COLO668 (cell line): ENCODE results near the gene BABAM2.

Source experiments
- DNase-seq: peaks from one replicate; lab custom pipeline; 2025; ENCODE audit not compliant: unreplicated experiment; lab: John Stamatoyannopoulos, UW

The BABAM2 gene

GRCh38 chr2:28187186-28187585 lies 296.7 kb downstream of the BABAM2 start:
- no peak for DNase-seq

GRCh38 chr2:28188436-28188835 lies 297.9 kb downstream of the BABAM2 start:
- no peak for DNase-seq

GRCh38 chr2:28193630-28194403 lies 303.3 kb downstream of the BABAM2 start:
- DNase-seq, result no peak

GRCh38 chr2:28199995-28200679 lies 309.6 kb downstream of the BABAM2 start:
- DNase-seq, result no peak

- no peak for DNase-seq
Observed at GRCh38 chr2:28201671-28202180, 311.2 kb downstream of the BABAM2 start.

GRCh38 chr2:28202719-28203118 lies 312.2 kb downstream of the BABAM2 start:
- DNase-seq, result no peak

GRCh38 chr2:28206762-28207161 lies 316.2 kb downstream of the BABAM2 start:
- DNase-seq, result peak; percentile 20

GRCh38 chr2:28209261-28209691 lies 318.7 kb downstream of the BABAM2 start:
- DNase-seq, result no peak

GRCh38 chr2:28209864-28210263 lies 319.3 kb downstream of the BABAM2 start:
- DNase-seq, result no peak

- no peak for DNase-seq
Observed at GRCh38 chr2:28210535-28210934, 320.0 kb downstream of the BABAM2 start.

GRCh38 chr2:28216331-28216730 lies 325.8 kb downstream of the BABAM2 start:
- no peak for DNase-seq

- no peak for DNase-seq
Observed at GRCh38 chr2:28217042-28217740, 326.7 kb downstream of the BABAM2 start.

- no peak for DNase-seq
Observed at GRCh38 chr2:28219138-28219537, 328.6 kb downstream of the BABAM2 start.

- no peak for DNase-seq
Observed at GRCh38 chr2:28219758-28220368, 329.3 kb downstream of the BABAM2 start.

- DNase-seq, result no peak
Observed at GRCh38 chr2:28224648-28225472, 334.3 kb downstream of the BABAM2 start.

- no peak for DNase-seq
Observed at GRCh38 chr2:28225473-28226080, 335.0 kb downstream of the BABAM2 start.

GRCh38 chr2:28226558-28226957 lies 336.0 kb downstream of the BABAM2 start:
- no peak for DNase-seq

- DNase-seq, result no peak
Observed at GRCh38 chr2:28227498-28227897, 337.0 kb downstream of the BABAM2 start.

- no peak for DNase-seq
Observed at GRCh38 chr2:28228434-28228995, 338.0 kb downstream of the BABAM2 start.
